Activated CD4-positive, alpha-beta T cell treated with anti-CD3 and anti-CD28 coated beads, Interleukin-2, amount 50 U/mL, for 16 hours (primary cell): Measurements from ENCODE around the gene ABCA1.

ENCODE experiments used
- DNase-seq: peaks from one replicate; pipeline ENCODE4 v3.0.0-alpha.2; 2020

Gene ABCA1

DNA sequence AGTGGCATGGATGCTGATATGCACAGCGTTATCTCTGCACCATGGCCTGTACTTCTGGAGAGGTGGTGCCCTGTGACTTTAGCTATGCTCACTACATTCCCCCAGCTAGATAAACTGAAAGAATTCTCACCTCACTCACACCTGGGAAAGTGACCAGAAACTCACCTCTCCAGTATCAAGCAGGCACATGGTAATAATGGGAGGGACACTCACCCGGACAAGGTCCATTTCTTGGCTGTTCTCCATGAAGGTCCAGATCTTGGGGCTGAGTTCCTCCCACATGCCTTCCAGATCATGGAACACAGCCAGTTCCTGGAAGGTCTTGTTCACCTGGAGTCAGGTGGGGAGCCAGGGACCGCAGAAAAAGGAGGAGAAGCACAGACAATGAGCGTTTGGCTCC lies 91.2 kb downstream of the ABCA1 start:
- no peak for DNase-seq

DNA sequence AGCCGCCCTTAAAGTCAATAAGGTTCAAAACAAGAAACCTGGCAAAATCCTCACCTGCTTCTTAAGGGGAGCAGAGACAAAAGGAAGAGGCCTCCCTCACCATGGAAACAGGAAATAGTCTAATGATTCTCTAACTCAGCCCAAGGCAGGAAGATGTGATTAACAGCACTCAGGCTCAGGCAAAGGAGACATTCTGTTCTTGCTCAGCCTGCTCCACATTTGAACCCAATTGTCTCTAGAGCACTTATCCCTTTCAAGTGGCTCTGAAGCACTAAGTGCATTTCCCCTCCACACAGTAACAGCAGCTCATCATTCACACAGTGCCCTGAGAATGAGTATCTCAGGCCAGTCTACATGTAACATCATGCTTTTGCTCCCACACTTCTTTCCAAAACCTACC lies 91.7 kb downstream of the ABCA1 start:
- no peak for DNase-seq

DNA sequence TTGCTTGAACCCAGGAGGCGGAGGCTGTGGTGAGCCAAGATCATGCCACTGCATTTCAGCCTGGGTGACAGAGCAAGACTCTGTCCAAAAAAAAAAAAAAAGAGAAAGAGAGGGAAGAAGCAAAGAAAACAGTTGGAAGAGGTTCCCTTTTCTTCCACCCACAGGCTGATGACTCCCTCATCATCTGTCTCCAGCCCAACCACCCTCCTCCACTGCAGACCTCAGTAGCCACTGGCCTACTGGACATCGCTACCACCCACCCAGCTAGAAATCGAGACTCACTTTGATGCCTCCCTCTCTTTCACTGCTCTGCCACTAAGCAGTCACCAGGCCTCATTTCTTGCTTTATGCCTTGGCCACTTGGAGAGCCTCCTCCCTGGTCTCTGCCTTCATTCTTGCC lies 92.8 kb downstream of the ABCA1 start:
- no peak for DNase-seq

DNA sequence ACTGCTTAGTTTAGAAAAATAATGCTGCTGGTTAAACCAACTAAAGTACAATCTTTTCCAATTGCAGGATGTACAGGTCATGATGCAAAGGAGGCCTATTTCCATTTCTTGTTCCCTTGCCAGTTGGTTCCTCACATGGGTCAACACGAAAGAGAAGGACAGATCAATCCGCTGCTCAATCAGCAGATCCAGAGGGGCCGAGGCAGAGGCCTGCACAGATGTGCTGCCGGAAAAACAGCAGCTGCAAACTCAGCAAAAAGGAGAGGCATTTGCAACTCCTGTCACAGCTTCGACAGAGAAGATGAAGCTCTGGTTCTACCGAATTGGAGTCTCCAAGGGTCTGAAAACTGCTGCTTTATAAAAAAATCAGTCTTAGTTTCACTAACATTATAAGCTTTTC lies 94.3 kb downstream of the ABCA1 start:
- DNase-seq, result no peak

DNA sequence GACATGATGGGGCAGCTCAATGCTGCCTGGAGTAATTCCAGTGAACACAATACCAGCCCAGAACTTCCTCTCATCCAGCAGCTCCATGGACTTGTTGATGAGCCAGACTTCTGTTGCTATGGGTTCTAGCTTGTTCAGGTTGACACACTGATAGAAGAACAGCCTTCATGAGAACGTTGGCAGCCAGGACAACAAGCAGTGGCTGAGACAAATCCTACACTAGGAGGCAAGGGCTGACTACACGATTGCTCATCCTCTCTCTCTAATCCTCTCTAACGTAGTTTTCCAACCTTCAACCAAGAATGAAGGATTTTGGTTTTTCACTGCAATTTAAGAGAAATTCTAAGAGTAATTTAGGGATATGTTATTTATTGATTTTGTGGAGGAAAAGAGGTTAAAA lies 96.3 kb downstream of the ABCA1 start:
- no peak for DNase-seq

DNA sequence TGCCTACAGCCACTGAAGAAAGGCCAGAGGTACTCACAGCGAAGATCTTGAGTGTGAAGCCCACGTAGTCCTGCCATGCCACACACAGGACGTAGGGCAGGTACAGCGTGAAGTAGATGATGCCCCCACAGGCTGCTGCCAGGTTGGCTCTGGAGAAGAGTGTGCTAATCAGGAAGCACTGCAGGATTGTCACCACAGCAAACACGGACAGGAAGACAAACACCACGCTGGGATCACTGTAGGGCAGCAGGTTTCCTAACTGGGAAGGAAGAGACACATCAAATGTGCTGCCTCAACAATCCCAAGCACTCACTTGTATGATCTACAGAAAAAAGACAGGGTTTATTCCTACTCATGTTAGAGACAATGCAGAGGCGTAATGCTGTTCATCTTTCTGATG lies 101.0 kb downstream of the ABCA1 start:
- no peak for DNase-seq

DNA sequence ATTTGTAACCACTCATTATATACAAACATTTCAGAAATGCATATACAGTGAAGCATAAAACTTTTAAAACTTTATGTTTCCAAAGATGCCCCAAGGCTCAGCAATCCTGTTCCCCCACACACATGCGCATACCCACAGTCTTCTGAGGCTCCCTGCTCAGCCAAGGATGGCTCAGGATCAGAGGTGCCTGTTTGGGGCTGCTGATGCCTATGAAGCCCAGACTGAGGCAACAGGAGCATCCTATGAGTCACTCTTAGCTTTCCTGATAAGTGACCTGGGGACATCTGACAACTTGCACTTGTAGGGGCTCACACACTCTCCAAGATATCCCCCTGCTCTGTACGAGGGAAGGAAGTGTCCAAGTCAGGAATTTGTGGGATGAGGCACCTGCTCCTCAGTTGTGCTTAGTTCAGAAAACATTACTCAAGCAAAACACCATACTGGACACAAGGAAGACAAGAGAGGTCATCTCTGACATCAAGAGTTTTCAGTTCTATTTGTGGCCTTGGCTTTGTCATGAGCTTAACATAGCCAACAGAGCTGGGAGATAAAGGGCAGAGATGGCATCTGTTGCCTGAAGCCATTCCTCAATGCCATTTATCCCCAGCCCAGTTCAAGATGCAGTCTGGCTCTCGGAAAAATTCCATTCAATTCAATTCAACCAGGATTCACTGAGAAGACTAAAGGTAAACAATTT lies 101.7 kb downstream of the ABCA1 start:
- DNase-seq, result no peak

DNA sequence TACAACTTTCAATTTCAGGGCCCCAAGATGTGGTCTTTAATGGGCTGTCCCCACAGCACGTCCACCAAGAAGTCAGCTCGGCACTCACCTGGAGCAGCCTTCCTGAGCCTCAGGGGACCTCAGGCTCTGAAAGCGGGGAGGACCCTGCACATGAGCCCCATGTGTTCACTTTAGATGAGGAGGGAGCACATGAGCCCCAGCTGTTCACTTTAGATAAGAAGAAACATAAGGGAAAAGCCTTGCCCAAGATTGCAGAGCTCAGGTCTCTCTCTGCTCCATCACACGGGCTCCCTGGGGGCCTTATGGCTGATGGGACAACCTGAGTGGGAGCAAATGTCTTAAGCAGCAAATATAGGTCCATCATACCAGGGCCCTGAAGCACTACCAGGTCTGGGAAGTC lies 107.6 kb downstream of the ABCA1 start:
- DNase-seq, result no peak

DNA sequence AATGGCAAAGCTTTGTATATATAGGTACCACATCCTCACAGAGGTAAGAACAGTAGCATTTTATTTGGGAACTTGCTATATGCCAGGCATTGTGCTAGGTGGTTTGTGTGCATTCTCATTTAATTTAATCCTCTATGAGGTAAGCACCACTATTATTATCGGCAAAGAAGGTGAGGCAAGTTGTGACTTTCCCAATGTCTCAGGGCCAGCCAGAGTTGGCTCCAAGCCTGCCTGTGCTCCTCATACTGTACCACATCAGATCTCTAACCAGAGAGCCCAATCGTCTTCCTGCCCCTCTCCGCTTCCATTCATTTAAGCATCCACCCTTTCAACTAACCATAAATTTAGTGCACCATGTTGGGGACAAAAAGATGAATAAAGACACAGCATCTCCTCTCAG lies 108.9 kb downstream of the ABCA1 start:
- DNase-seq, result no peak

DNA sequence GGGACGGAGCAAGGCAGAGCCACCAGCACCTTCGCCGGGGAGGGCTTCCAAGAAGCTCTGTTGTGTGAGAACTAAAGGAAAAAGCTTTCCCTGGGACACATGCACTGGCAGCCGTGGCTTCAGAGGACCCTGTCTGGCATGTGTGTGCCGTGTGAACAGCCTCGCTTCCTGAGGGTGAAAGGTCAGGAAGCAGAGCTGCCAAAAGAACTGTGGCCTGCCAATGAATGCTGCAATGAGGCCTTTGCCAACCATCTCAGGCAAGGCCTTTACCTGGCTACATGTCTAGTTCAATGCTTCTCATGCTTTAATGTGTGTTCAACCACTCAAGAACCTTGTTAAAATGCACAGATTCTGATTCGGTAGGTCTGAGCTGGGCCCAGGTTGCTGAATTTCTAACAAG lies 110.5 kb downstream of the ABCA1 start:
- no peak for DNase-seq

DNA sequence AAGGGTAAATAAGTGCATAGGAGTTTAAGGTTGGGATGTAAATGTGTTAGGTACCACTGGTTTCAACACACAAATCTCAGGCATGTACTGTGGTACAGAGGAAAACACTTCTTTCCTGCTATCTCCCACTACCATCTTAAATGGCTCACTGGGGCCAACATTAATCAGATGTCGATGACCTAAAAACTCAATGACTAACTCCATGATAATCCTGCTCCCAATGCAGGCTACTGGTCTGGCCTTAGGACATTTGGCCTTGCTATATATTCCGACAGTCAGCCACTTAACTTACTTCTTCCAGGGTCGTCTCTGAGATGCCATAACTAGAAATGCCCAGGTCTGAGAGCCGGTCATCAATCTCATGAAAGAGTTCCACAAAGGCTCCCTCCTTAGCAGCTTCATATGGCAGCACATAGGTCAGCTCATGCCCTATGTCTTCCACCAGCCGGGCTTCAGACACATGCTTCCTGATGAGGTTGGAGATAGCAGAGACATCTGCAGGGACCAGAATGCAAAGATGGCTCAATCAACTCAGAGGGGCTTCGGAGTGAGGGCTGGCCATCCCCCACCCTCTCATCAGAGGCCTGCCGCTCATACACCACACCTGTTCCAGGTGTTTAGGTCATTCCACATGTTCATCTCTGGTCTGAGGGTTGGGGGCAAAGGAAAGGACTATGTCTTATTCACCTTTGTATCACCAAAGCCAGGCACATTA lies 111.9 kb downstream of the ABCA1 start:
- no peak for DNase-seq

DNA sequence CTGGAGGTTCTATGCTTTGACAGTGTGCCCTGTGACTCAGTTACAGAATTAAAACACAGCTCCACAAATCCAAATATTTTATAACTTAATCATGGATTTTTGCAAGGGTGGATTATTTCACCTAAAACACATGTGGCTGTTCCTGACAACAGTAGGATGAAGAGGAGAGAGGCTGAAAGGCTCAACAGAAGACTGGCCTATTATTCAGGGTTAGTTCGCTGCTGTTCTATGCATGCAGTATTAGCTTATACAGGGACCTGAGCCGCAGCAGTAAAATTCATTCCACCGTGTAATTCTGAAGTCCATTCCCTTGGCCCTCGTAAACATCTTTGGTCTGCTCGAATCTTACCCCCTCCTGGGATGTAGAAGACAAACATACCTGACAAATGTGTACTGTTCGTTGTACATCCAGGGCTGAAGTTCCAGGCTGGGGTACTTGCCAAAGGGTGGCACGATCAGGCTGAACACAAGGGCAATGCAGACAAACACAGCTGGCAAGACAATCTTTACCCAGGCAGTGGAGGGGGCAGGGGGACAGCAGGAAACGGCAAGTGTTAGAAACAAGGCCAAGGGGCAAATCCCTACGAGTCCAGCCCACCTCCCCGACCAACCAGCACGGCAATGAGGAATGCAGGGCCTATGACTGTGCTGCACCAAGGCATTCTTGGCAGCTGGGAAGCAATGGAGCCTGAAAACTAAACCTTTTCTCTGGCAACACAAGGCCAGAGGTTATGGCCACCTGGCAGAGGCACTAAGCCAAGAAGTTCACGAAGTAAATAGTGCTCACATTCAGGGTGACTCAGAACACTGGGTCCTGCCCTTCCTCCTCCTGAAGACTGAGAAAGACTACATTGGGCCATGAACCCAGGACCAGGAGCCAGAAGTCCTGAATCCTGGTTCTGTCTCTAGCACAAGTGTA lies 117.3 kb downstream of the ABCA1 start:
- DNase-seq, result no peak

DNA sequence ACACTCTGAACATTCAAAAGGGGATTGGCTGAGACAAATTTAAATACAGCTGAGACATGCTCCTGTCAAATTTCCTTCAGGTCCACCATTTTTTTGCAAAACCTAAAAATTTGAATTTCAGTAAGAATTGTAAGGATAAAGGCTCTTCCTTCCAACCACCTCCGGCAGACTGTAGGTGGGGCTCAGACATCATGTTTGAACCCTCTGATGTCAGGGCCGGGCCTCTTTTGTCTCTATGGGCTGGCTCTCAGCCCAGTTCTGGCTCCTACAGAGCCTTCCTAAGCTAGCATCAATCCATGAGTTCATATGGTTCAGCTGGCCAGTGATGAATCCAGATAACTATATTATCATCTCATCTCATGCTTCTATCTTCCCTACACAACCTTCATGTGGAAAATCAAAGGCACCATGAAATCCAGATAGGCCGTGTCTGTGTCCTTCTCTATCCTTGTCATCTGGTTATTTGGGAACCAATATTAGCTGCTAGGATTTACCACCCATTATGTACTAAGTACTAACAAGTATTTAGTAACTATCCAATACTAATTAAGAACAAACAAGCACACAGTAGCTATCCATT lies 119.8 kb downstream of the ABCA1 start:
- no peak for DNase-seq

DNA sequence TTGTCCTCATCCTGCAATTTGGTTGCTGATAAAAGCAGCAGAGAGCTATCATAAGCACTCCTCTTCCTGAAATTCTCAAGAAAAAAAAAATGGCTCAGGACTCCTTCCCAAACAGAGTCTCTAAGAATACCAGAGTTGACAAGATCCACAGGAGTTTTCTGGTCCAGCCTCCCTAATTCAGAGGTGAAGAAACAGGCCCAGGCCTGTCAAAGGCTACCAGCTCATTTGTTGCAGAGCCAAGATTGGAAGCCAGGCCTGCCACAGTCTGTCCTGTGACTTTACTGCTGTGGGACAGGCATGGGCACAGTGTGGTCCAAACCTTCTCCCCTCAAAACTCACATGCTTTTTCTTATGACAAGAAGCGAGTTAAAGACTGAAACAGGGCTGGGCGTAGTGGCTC lies 122.5 kb downstream of the ABCA1 start:
- DNase-seq, result no peak

DNA sequence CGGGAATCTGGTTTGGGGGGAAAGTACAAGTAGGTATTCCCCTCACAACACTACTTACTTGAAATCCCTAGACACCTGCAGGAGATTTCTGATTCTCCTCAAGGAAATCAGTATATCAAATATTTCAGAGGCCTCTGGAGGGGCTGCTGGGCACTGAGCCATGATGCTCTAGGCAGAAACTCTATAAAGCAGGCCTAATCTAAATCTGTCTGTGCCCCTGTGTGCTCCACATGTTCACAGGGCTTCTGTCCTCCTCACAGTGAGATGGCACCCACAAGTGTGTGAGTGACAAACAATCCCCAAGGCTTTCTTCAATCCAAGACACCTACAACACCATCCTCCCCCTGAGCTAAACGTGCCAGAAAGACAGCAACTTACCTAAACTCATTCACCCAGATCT lies 125.0 kb downstream of the ABCA1 start:
- no peak for DNase-seq

DNA sequence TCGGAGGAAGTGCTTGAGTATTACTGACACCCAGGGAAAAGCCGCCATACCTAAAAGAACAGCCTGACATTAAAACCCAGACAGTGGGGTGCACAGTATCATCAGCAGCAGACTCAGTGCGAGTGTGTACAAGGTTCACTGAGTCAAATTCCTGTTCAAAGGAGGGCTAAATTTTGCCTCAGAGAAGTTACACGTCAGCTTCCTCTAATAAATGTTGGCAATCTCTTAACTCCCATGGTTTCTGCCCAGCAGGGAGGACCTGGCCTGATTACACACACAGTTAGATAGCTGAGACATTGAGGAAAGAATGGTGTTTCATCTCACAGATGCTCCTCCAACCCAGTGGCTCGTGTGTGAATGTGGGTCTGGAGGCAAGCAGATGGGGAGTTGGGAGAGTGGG lies 125.8 kb downstream of the ABCA1 start:
- DNase-seq, result no peak

DNA sequence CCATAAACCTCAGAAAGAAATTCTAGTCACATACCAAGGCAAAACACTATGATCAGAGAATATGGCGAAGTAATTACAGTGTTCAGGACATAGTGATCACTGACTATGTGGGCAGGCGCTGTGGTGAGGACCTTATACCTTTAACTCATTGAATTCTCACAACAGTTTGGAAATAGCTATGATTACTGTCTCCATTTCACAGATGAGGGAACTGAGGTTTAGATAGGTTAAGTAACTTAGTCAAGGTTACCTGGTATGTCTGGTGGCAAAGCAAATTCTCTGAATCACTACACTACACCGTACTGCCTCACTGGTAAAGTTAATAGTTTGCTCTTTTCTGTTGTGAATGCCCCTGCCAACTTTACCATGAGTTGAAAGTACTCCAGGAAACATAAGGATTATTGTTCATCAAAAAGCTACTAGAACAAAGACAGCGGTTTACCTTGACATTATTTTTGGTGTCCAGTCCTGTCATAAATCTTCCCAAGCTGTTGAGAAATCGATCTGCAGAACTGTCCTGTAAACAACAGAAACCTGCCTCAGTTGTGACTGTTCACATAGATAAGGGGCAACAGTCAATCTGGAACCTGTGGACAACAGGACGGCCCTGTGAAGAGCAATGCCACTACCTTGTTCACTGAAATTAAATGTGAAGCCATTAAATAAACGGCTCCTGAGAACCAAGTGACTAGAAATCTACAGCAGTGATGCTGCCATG lies 127.7 kb downstream of the ABCA1 start:
- DNase-seq, result no peak

DNA sequence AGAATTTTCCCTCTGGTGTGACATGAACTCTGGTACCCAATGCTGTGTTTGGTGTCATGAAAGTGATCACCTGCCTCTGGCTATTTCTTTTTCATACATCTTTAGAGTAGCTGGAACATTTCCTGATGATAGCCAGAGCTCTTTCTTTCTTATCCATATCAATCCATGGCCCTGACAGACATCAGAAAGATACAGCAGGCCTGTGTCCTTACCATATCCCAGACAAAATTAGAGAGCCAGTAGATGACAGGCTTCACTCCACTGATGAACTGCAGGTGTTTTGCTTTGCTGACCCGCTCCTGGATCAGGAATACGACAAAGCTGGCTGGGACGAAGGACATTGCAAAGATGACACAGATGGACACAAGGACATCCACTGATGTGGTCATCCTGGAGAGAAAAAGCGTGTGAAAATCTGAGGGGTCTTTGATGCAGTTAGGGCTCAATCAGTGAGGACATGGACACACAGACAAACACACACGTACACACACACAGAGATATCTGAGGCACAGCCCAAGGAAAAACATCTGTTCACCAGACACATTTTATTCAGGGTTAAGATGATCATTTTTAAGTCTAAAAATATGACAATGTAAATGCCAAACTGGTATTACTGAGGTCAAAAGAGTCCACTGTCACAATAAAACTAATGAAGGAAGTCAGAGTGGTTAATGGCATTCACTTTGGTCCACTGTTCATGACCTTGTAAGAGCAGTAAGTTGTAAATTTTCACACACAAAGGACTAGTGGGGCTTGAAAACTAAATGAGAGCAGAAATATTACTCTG lies 129.6 kb downstream of the ABCA1 start:
- no peak for DNase-seq

DNA sequence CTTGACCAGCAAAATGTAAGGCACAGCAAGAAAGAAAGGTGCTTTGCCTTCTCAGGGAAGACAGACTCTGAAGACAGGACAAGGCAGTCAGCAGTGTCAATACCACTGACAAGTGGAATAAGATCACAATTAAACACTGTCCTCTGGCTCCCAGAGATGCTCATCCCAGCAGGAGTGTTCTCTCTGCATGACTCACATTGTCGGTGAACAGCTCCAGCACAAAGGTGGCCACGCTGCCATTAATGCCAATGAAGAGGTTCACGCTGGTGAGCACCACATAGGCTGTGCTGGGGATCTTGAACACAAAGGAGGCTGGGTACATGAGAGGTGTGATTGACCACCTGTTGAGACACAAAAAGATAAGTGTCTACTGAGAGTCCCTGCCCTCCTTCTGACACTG lies 132.1 kb downstream of the ABCA1 start:
- no peak for DNase-seq

DNA sequence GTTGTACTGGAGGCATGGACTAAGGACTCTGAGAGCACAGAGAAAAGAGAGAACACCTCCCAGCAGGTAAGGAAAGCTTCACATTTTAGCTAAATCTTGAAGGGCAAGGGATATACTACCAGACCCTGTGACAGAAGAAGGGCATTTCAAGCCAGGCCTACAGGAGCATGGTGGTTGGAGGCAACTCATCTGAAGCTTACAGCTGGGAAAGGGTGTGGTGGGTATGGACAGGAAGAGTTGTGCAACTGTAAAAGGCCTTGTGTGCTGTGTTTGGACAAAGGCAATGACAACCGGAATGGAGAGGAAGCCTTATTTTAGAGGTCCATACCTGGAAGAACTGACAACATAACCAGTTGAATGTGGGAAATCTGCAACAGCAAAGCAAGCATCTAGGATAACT lies 132.9 kb downstream of the ABCA1 start:
- DNase-seq, result no peak

DNA sequence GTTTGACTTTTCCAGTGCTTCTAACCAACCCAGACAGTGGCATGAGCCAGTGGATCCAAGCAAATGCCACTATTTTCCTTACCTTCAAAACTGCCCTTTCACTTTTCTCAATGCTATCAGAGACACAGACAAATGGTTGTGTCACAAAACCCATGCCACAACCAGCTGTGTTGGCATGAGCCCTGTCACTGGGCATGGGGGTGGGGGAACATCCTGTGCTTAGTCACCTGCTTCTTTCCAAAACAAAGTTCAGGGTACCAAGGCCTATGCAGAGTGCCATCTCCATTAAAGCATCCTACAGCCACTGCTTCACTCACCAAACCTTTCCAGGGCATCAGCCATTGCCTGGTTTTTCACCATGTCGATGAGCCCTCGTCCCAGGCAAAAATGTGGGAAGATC lies 133.9 kb downstream of the ABCA1 start:
- no peak for DNase-seq

DNA sequence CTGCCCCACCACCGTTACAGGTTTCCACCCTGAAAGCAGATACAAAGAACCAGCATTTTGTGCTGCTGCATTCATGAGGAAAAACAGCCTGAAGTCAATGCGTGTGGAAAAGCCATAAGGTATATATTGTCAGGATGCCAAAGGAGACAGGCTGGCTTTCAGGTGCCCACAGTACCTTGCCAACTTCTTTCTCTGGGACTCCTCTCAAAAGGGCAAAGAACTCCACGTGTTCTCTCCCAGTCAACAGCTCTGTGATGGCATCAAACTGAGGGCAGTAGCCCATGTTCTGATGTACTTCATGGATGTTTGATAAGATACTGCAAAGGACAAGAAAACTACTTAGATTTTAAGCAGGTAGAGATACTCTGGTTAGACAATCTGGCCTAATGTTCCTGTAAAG lies 139.7 kb downstream of the ABCA1 start:
- DNase-seq, result no peak
